ENCODE measurements around the gene FAM210A. TPM values are rescaled to one million over a fixed set of nuclear protein-coding genes. Genes with fewer than 3 reads are reported as not detected.

FAM210A gene
- total RNA-seq, 1 experiment from 2014 or later = 21.0 TPM

GRCh38 chr18:13641551-13642439 lies 84.6 kb downstream of the FAM210A start:
- no peak overlapping the region for H3K4me3 ChIP-seq (ENCODE audit: low read depth in 2 of 2, low read length in 2 of 2)
- in situ Hi-C loops (cut with HindIII; ENCODE audit: low pct_unique_long_range_greater_than_20kb, low sequenced_read_pairs) = no loop called here
- no TSS peak for BruUV-seq (replicated peaks)
- POLR2A ChIA-PET = no interaction called here
- DNase-seq (ENCODE audit: low read depth, low spot score) (no peak), ATAC-seq (no peak)
- intact Hi-C loops (cut with micrococcal nuclease; ENCODE audit: unreplicated experiment) = no loop called here
- H3K4me1 ChIP-seq (ENCODE audit: control insufficient read depth, insufficient read depth, low read length) = no peaks in the 10 kb centered on the region
- no peaks in the 10 kb centered on the region for H3K9me3 ChIP-seq (ENCODE audit: control insufficient read depth, insufficient read depth, low read depth, low read length)
- H3K27ac ChIP-seq (ENCODE audit: low read length) = no peak overlapping the region
- TF ChIP-seq TCF7L2 (IDR thresholded peaks at IDR 0.05; ENCODE audit: low read depth, low read length) = no peak
- CTCF ChIA-PET = no interaction called here
- H3K27me3 ChIP-seq (ENCODE audit: control insufficient read depth, insufficient read depth, low read length) = no peaks in the 10 kb centered on the region
- H3K36me3 ChIP-seq (ENCODE audit: control insufficient read depth, insufficient read depth, low read length) = no peaks in the 10 kb centered on the region

GRCh38 chr18:13640266-13640860 lies 86.0 kb downstream of the FAM210A start:
- TF ChIP-seq TCF7L2 (IDR thresholded peaks at IDR 0.05; ENCODE audit: low read depth, low read length) = no peak
- no peak for TF ChIP-seq POLR2AphosphoS5 (IDR thresholded peaks at IDR 0.05; ENCODE audit: low read depth, low read length)
- no peak for TF ChIP-seq REST (IDR thresholded peaks at IDR 0.05; ENCODE audit: insufficient read depth in 1 of 2, low read depth in 2 of 2, low read length in 1 of 2)
- no peak for TF ChIP-seq CTCF (IDR thresholded peaks at IDR 0.05)
- no peak for TF ChIP-seq SIN3A (IDR thresholded peaks at IDR 0.05; ENCODE audit: borderline replicate concordance, insufficient read depth, low read depth, low read length)
- Histone ChIP-seq H3K4me1 (ENCODE audit: control insufficient read depth, insufficient read depth, low read length) (no peaks in the 10 kb centered on the region), H3K36me3 (ENCODE audit: control insufficient read depth, insufficient read depth, low read length) (no peaks in the 10 kb centered on the region), H3K9me3 (ENCODE audit: control insufficient read depth, insufficient read depth, low read depth, low read length) (no peaks in the 10 kb centered on the region), H3K27ac (ENCODE audit: low read length) (no peak overlapping the region), H3K27me3 (ENCODE audit: control insufficient read depth, insufficient read depth, low read length) (0 out of 2 replicates have a peak, but pooled peaks cover under 1% of the 10 kb centered on the region), H3K4me3 (ENCODE audit: low read depth in 2 of 2, low read length in 2 of 2) (no peak overlapping the region)
- DNase-seq (ENCODE audit: low read depth, low spot score) (no peak), ATAC-seq (no peak)
- no TSS peak for BruUV-seq (replicated peaks)
- in situ Hi-C loops (cut with HindIII; ENCODE audit: low pct_unique_long_range_greater_than_20kb, low sequenced_read_pairs) (no loop called here), intact Hi-C loops (cut with micrococcal nuclease; ENCODE audit: unreplicated experiment) (no loop called here)
- POLR2A ChIA-PET = no interaction called here
- CTCF ChIA-PET = no interaction called here
